WI38 (cell line): Measurements from ENCODE around the gene SLA2.

Experiments used
- H3K4me3 ChIP-seq: 2 replicates; pipeline ENCODE4 v1.5.1; 2011; ENCODE audit warnings: low read depth, mild to moderate bottlenecking, control low read depth, low read length
- TF ChIP-seq, protein P1 (sequence below): IDR thresholded peaks from 2 replicates; pipeline ENCODE4 v1.5.1; 2012; ENCODE audit warnings: low read depth, mild to moderate bottlenecking, control low read depth, low read length

The SLA2 gene

DNA sequence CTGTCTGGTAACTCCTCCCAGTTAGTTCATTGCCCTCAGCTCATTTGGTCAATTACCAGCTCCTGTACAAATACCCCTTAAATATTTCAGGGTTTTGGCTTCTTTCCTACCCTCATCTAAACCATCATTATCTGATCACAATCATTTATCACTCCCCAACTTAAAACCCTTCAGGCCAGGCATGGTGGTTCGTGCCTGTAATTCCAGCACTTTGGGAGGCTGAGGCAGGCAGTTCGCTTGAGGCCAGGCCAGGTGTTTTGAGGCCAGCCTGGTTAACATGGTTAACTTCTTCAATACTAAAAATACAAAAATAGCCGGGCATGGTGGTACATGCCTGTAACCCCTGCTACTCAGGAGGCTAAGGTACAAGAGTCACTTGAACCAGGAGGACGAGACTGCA lies 63.2 kb downstream of the SLA2 start:
- TF ChIP-seq, protein P1, sequence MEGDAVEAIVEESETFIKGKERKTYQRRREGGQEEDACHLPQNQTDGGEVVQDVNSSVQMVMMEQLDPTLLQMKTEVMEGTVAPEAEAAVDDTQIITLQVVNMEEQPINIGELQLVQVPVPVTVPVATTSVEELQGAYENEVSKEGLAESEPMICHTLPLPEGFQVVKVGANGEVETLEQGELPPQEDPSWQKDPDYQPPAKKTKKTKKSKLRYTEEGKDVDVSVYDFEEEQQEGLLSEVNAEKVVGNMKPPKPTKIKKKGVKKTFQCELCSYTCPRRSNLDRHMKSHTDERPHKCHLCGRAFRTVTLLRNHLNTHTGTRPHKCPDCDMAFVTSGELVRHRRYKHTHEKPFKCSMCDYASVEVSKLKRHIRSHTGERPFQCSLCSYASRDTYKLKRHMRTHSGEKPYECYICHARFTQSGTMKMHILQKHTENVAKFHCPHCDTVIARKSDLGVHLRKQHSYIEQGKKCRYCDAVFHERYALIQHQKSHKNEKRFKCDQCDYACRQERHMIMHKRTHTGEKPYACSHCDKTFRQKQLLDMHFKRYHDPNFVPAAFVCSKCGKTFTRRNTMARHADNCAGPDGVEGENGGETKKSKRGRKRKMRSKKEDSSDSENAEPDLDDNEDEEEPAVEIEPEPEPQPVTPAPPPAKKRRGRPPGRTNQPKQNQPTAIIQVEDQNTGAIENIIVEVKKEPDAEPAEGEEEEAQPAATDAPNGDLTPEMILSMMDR, result no peak
- H3K4me3 ChIP-seq, result no peak overlapping the region

DNA sequence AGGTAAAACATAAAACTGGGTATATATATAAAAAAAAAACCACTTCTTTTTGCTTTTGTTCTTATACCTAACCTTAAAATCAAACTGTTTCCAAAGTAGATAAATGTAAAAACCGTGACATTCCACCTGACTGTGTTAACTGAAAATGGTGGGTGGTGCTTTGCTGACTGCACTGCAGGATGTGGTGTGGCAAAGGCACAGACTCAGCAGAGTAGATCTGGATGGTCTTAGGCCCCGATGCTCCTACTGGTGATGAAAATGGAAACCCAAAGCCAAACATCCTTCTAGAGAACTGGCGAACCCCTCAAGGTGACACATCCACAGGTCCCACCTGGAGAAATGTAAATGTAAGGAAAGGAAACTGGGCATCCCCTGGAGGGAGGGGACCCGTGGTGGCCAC lies 63.7 kb downstream of the SLA2 start:
- TF ChIP-seq, protein P1, result no peak
- H3K4me3 ChIP-seq, result no peak overlapping the region

DNA sequence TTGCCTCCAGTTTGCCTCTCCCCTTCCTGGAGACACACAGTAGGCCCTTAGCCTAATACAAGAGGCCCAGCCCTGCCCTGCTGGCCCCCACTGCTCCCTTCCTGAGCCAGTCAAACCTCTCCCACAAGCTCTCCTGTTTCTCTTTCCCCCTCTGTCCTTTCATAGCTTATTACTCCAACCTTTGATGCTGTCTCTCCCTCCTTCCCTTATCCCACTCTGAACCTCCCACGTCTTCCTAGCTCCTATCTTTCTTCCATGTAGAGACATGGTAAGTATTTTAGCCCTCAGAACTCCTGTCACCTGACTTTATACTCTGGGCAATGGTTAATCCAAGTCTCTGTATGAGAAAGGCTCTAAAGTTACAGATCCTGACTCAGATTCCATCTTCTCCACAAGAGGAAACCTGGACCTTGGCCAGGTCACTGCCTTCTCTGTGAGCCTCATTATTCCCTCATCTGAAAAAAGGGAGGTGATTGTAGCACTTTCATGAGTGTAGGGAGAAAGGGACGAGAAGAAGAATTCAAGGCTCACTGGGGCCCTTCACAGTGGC lies 65.9 kb downstream of the SLA2 start:
- TF ChIP-seq, protein P1, result no peak

DNA sequence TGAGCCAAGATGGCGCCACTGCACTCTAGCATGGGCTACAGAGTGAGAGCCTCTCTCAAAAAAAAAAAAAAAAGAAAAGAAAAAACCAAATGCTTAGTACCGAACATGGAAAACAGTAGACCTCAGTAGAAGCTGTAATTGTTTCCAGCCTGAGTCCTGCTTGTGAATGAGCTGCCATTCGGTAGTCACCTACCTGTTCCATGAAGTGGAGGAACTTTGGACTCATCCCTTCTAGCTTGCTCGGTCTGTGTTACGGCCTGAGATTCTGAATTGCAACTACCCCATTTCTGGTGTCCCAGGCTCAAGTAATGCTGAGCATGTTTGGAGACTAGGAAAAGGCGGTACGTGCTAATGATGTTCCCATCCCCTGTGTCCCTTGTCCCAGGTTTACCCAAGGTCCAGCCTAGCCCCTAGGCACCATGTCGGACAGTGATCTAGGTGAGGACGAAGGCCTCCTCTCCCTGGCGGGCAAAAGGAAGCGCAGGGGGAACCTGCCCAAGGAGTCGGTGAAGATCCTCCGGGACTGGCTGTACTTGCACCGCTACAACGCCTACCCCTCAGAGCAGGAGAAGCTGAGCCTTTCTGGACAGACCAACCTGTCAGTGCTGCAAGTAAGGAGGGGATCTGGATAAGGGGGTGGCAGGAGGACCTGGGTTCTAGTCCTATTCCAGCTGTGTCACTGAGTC lies 67.5 kb downstream of the SLA2 start:
- H3K4me3 ChIP-seq, result no peak overlapping the region
- TF ChIP-seq, protein P1, result no peak

More for the DNA sequence above, 65.9 kb downstream of the SLA2 start:
- no peak overlapping the region for H3K4me3 ChIP-seq

DNA sequence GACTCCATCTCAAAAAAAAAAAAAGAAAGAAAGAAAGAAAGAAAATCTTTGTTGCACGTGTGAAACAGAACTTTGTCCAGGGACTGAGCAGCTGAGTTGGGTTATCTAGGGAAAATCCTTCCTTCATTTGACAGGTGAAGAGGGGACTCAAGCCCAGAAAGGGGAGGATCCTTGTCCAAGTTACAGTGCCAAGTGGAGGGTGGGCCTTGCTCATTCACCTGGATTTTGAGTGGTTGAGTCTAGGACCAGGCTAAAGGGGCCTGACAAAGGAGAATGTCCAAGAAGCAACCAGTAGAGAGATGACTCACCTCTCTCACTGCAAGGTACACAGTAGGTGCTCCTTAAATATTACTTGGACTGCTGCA lies 69.9 kb downstream of the SLA2 start:
- no peak overlapping the region for H3K4me3 ChIP-seq
- TF ChIP-seq, protein P1, result no peak

DNA sequence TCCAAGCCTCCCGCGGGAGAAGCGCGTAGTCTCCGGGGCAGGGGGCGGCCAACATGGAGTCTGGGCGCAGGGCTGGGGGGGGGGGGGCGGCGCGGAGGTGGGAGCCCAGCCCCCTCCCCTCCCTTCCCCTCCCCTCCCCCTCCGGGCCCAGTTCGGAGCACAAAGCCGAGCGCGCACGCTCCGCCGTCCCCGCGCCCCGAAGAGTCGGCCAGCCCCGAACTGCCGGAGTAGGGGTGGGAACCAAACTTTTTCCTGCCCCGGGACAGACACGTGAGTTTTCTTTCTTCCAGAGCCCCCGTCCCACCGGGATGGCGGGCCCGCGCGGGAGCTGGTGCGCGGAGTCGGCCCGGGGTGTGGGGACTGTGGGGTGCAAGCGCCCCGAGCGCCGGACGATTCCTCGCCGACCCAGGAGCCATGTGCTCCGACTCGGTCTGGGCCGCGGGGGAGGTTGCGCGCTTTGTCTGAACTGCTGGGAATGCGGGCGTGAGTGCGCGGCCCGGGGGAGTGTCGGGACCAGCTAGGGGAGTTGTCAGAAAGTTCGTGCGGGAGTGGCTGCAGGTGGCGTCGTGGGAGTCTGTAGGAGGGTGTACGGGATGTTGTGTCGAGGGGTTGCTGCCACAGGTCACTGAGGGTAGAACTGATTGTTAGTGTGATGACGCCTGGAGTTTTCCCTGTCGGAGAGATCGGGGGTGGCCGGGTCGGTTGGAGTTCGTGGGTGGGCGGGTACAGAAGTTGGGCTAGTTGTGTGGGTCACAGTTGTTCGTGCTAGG lies 71.4 kb downstream of the SLA2 start:
- TF ChIP-seq, protein P1, result no peak
- peak overlapping the region; percentile 78 for H3K4me3 ChIP-seq

DNA sequence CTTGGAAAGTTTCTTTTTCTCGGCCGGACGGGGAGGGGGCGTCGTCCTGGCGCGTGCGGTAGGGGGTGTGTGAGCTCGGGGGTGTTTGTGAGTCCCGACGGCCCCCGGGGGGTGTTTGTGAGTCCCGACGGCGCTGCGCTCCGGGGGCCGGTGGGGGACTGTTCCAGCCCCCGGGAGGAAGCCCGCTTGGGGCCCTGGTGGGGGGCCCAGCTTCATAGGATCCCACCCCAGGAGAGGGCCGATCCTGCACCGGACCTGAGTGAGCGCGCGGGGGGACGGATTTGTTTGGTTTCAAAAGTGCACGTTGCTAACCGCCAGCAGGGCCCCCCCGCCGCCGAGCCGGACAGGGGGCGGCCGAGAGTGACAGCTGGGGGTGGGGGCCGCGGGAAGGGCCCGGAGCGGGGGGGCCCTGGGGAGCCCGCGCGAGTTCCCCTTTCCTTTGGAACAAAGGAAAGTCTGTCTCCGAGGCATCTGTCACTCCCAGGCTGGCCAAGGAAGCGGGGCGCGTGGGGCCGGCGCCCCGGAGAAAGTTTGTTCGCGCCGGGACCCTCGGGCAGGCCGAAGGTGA lies 72.1 kb downstream of the SLA2 start:
- TF ChIP-seq, protein P1, result no peak
- H3K4me3 ChIP-seq, result peak overlapping the region; percentile 78
